ENCODE results near the gene RNPEPL1.

The RNPEPL1 gene

GRCh38 chr2:240574386-240575100 is 6.3 kb downstream of the RNPEPL1 start:
- no peak overlapping the region for H3K4me3 ChIP-seq (ENCODE audit: control insufficient read depth, low read depth, low read length)
- DNase-seq (ENCODE audit: low read depth) = no peak
- TF ChIP-seq CTCF (IDR thresholded peaks at IDR 0.05; ENCODE audit: control insufficient read depth, insufficient read depth, low read depth, low read length, missing control alignments) = no peak

GRCh38 chr2:240575101-240575965 is 7.0 kb downstream of the RNPEPL1 start:
- H3K4me3 ChIP-seq (ENCODE audit: control insufficient read depth, low read depth, low read length) = no peak overlapping the region
- TF ChIP-seq CTCF (IDR thresholded peaks at IDR 0.05; ENCODE audit: control insufficient read depth, insufficient read depth, low read depth, low read length, missing control alignments) = no peak
- no peak for DNase-seq (ENCODE audit: low read depth)

GRCh38 chr2:240576036-240576435 is 7.8 kb downstream of the RNPEPL1 start:
- H3K4me3 ChIP-seq (ENCODE audit: control insufficient read depth, low read depth, low read length) = no peak overlapping the region
- no peak for DNase-seq (ENCODE audit: low read depth)
- TF ChIP-seq CTCF (IDR thresholded peaks at IDR 0.05; ENCODE audit: control insufficient read depth, insufficient read depth, low read depth, low read length, missing control alignments) = no peak

DNA sequence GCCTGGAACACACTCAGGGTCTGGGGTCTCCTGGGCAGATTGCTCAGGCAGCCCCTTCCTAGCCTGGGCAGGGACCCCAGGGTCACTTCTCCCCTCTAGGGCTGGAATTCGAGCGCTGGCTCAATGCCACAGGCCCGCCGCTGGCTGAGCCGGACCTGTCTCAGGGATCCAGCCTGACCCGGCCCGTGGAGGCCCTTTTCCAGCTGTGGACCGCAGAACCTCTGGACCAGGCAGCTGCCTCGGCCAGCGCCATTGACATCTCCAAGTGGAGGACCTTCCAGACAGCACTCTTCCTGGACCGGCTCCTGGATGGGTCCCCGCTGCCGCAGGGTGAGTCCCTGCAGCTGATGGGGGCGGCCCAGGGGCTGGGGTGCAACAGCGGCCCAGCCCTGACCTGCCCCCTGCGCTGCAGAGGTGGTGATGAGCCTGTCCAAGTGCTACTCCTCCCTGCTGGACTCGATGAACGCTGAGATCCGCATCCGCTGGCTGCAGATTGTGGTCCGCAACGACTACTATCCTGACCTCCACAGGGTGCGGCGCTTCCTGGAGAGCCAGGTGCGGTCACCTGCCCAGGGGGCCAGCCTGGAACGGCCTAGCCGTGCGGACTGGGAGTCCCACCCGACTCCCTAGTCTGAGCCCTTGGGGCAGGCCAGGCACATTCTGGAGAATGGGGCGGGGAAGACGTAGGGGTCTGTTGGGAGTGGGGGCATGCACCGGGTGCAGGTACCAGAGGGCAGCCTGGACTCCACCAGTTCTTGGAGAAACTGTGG is 8.3 kb downstream of the RNPEPL1 start:
- DNase-seq (ENCODE audit: low read depth) = no peak
- TF ChIP-seq CTCF (IDR thresholded peaks at IDR 0.05; ENCODE audit: control insufficient read depth, insufficient read depth, low read depth, low read length, missing control alignments) = no peak
- H3K4me3 ChIP-seq (ENCODE audit: control insufficient read depth, low read depth, low read length) = no peak overlapping the region

- H3K4me3 ChIP-seq (ENCODE audit: control insufficient read depth, low read depth, low read length) = no peak overlapping the region
- no peak for DNase-seq (ENCODE audit: low read depth)
These were observed 9.2 kb downstream of the RNPEPL1 start for GRCh38 chr2:240577281-240578109.

More at GRCh38 chr2:240577281-240578109, 9.2 kb downstream of the RNPEPL1 start:
- TF ChIP-seq CTCF (IDR thresholded peaks at IDR 0.05; ENCODE audit: control insufficient read depth, insufficient read depth, low read depth, low read length, missing control alignments) = no peak

All from AG09309 (cell line).